SK-N-SH (cell line): ENCODE data around the gene ZNF785. TPM values are rescaled to one million over a fixed set of nuclear protein-coding genes. Genes with fewer than 3 reads are reported as not detected.

Experiments
- CTCF ChIA-PET: fragments of 300-600, 350-600 bp; formaldehyde crosslinking; extraction: SDS; loops from one replicate; lab custom pipeline; 2021; lab: Yijun Ruan, JAX
- POLR2A ChIA-PET: fragments of 350-600 bp; sonication (Branson Sonifier 250); formaldehyde crosslinking; extraction: SDS; loops from one replicate; lab custom pipeline; 2020; ENCODE audit warnings: antibody characterized with exemption, inconsistent platforms; lab: Yijun Ruan, JAX
- DNase-seq: peaks from one replicate; pipeline ENCODE4 v3.0.0; 2012
- H2AFZ ChIP-seq: fragments of 200-600 bp; sonication (generic); 2 replicates; pipeline ENCODE4 v1.8.1; 2016; ENCODE audit warnings: antibody characterized with exemption, mild to moderate bottlenecking, low read depth
- H3F3A ChIP-seq: fragments of 200-600 bp; sonication (generic); replicated peaks from 2 replicates; pipeline ENCODE3; 2016; ENCODE audit warnings: antibody characterized with exemption, mild to moderate bottlenecking; ENCODE audit not compliant: insufficient read depth
- H3K27ac ChIP-seq, 2 experiments: fragments of 200-500 bp in 1 of 2; fragments of 200-600 bp in 1 of 2; sonication (Bioruptor generic) in 1 of 2; sonication (generic), shearing (Covaris generic) in 1 of 2; 2 replicates each; pipeline versions ENCODE4 v1.5.1 to v1.6.1; 2014 to 2016; ENCODE audit warnings: low read depth in 2 of 2, inconsistent platforms in 1 of 2, low read length in 1 of 2, mild to moderate bottlenecking in 1 of 2, mixed read lengths in 1 of 2
- H3K27me3 ChIP-seq: fragments of 200-600 bp; sonication (generic), shearing (Covaris generic); 2 replicates; pipeline ENCODE4 v1.6.1; 2016; ENCODE audit warnings: mixed run types; ENCODE audit not compliant: insufficient read depth
- H3K36me3 ChIP-seq, 2 experiments: fragments of 200-500 bp in 1 of 2; fragments of 200-600 bp in 1 of 2; sonication (Bioruptor generic) in 1 of 2; sonication (generic) in 1 of 2; replicated peaks in 1 of 2; 2 replicates each; pipeline versions ENCODE3 to v1.5.1; 2014 to 2016; ENCODE audit warnings: low read length in 1 of 2, mild to moderate bottlenecking in 1 of 2; ENCODE audit not compliant: insufficient read depth in 2 of 2, control insufficient read depth in 1 of 2
- H3K4me1 ChIP-seq, 2 experiments: fragments of 200-500 bp in 1 of 2; fragments of 200-600 bp in 1 of 2; sonication (Bioruptor generic) in 1 of 2; sonication (generic), shearing (Covaris generic) in 1 of 2; 2 replicates each; pipeline versions ENCODE4 v1.5.1 to v1.6.1; 2014 to 2016; ENCODE audit warnings: low read depth in 1 of 2, low read length in 1 of 2, mixed run types in 1 of 2; ENCODE audit not compliant: insufficient read depth in 2 of 2, control insufficient read depth in 1 of 2
- H3K4me2 ChIP-seq: fragments of 200-600 bp; sonication (generic), shearing (Covaris generic); 2 replicates; pipeline ENCODE4 v1.6.1; 2017; ENCODE audit warnings: mixed run types
- H3K4me3 ChIP-seq, 2 experiments: fragments of 200-500 bp in 1 of 2; fragments of 200-600 bp in 1 of 2; sonication (Bioruptor generic) in 1 of 2; sonication (generic), shearing (Covaris generic) in 1 of 2; 2 replicates each; pipeline versions ENCODE4 v1.5.1 to v1.8.1; 2014 to 2016; ENCODE audit warnings: low read depth in 2 of 2, inconsistent platforms in 1 of 2, low read length in 1 of 2, mild to moderate bottlenecking in 1 of 2, mixed read lengths in 1 of 2, moderate library complexity in 1 of 2
- H3K79me2 ChIP-seq: fragments of 200-600 bp; sonication (generic); 2 replicates; pipeline ENCODE4 v1.8.1; 2017; ENCODE audit warnings: mild to moderate bottlenecking; ENCODE audit not compliant: insufficient read depth
- H3K9ac ChIP-seq: fragments of 200-600 bp; sonication (generic); 2 replicates; pipeline ENCODE4 v1.6.1; 2017; ENCODE audit warnings: mixed run types
- H3K9me2 ChIP-seq: fragments of 200-600 bp; sonication (generic); 2 replicates; pipeline ENCODE4 v1.6.1; 2017; ENCODE audit warnings: mixed run types
- H3K9me3 ChIP-seq: fragments of 200-600 bp; sonication (generic); 2 replicates; pipeline ENCODE4 v1.6.1; 2017; ENCODE audit warnings: mixed run types, mild to moderate bottlenecking, moderate library complexity
- H4K20me1 ChIP-seq: fragments of 200-600 bp; sonication (generic); 2 replicates; pipeline ENCODE4 v1.6.1; 2017; ENCODE audit warnings: mild to moderate bottlenecking, mixed run types; ENCODE audit not compliant: insufficient read depth
- CTCF ChIP-seq: fragments of 200-600 bp; sonication (generic); IDR thresholded peaks from 2 replicates; pipeline ENCODE4 v1.6.1; 2017; ENCODE audit warnings: antibody characterized with exemption, mild to moderate bottlenecking, moderate library complexity
- ELF1 ChIP-seq: IDR thresholded peaks from 2 replicates; pipeline ENCODE4 v1.4.0; 2012
- EZH2phosphoT487 ChIP-seq: fragments of 200-600 bp; sonication (generic); IDR thresholded peaks from 2 replicates; pipeline ENCODE4 v1.6.1; 2017; ENCODE audit warnings: low read depth, mixed run types, mild to moderate bottlenecking, antibody characterized with exemption, moderate library complexity, borderline replicate concordance
- FOXM1 ChIP-seq: IDR thresholded peaks from 2 replicates; pipeline ENCODE4 v1.4.0; 2012; ENCODE audit warnings: low read depth, mild to moderate bottlenecking
- MEF2A ChIP-seq: IDR thresholded peaks from 2 replicates; pipeline ENCODE4 v1.4.0; 2012; ENCODE audit warnings: low read depth, borderline replicate concordance
- MXI1 ChIP-seq: IDR thresholded peaks from 2 replicates; pipeline ENCODE4 v1.6.1; 2012; ENCODE audit warnings: mild to moderate bottlenecking, low read depth, low read length, improper control_type of control experiment
- NRF1 ChIP-seq: IDR thresholded peaks from 2 replicates; pipeline ENCODE4 v1.6.1; 2012; ENCODE audit warnings: low read depth, mild to moderate bottlenecking, low read length
- PBX3 ChIP-seq: IDR thresholded peaks from 2 replicates; pipeline ENCODE4; 2012
- RFX5 ChIP-seq: IDR thresholded peaks from 2 replicates; pipeline ENCODE4 v1.6.1; 2012; ENCODE audit warnings: mild to moderate bottlenecking, improper control_type of control experiment, low read length
- RXRA ChIP-seq: IDR thresholded peaks from 2 replicates; pipeline ENCODE4 v1.4.0; 2012; ENCODE audit warnings: low read depth, mild to moderate bottlenecking, borderline replicate concordance
- WGBS: methylation state at CpG from one replicate; pipeline ENCODE4 v1.1.6; 2017; ENCODE audit warnings: low lambda C conversion rate; 5-methylcytosine and 5-hydroxymethylcytosine counted together
- polyA plus RNA-seq, 3 experiments: library from polyadenylated mRNA; depleted of rRNA; stranded (reverse); fragments of >200 nt; gene quantifications; 2 replicates each; pipeline ENCODE4 v1.2.3, GENCODE V29; 2012
- TF ChIP-seq, protein P1 (sequence below): fragments of 150-350 bp; IDR thresholded peaks from 2 replicates; pipeline ENCODE4 v1.6.1; 2017; ENCODE audit warnings: antibody characterized with exemption, low read length, low read depth, borderline replicate concordance

Gene ZNF785
- polyA plus RNA-seq, 1 of the 3 experiments (the other 2 are of a cell fraction): 8.8 TPM

DNA sequence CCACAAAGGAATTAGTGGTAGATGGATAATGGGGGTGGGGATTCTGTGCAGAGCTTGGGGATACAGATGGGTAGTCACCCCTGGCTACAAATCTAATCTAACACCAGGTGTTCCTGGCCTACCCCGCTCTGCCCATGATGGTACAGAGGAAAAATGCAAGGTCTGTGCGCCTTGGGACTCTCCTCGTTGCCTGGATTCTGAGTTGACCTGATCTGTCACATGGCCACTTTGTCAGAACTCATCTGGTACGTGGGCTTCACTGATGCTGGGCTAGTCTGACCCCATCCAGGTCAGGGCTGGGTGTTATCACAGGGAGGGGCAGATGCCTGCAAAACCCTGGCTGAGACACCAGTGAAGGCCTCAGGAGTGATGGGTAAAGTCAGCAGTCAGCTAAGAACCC, 32.5 kb downstream of the ZNF785 start:
- H3K4me2 ChIP-seq: no peak overlapping the region
- 90% methylated on average over 2 of the region's 4 CpGs for WGBS
- peaks cover 26% of the 10 kb centered on the region for H3K79me2 ChIP-seq
- H2AFZ ChIP-seq: no peak overlapping the region
- no peak overlapping the region for H3K27ac ChIP-seq
- H3K4me3 ChIP-seq: no peak overlapping the region
- H3K9me2 ChIP-seq: no peaks in the 10 kb centered on the region
- no peak overlapping the region for H3K9ac ChIP-seq
- CTCF ChIA-PET: interaction anchor here (1.5 to 4.1 kb wide), 2 partner anchors 17 to 103 kb away, joined by 3 to 16 read pairs; no protein-coding TSS in a partner anchor
- TF ChIP-seq CTCF: no peak
- no peak for TF ChIP-seq RFX5
- no peak for TF ChIP-seq NRF1
- no peak for TF ChIP-seq EZH2phosphoT487
- TF ChIP-seq MXI1: no peak
- no peak for TF ChIP-seq MEF2A
- TF ChIP-seq RXRA: no peak
- TF ChIP-seq FOXM1: no peak
- no peak for TF ChIP-seq ELF1
- no peaks in the 10 kb centered on the region for H3K27me3 ChIP-seq
- H3K36me3 ChIP-seq: peaks cover 0 to 21% of the 10 kb centered on the region in 2 experiments
- no peaks in the 10 kb centered on the region for H4K20me1 ChIP-seq
- peaks cover 0 to 3% of the 10 kb centered on the region in 2 experiments; a peak in 1 of 4 replicates for H3K4me1 ChIP-seq
- DNase-seq: no peak
- H3K9me3 ChIP-seq: no peaks in the 10 kb centered on the region
- POLR2A ChIA-PET: no interaction called here
- H3F3A ChIP-seq: no peaks in the 10 kb centered on the region

GRCh38 chr16:30551781-30552180, 33.7 kb downstream of the ZNF785 start:
- Histone ChIP-seq H3K9me3 (no peaks in the 10 kb centered on the region), H3K36me3 (peaks cover 0 to 21% of the 10 kb centered on the region in 2 experiments), H3K27ac (no peak overlapping the region), H3F3A (no peaks in the 10 kb centered on the region), H2AFZ (no peak overlapping the region), H3K9me2 (no peaks in the 10 kb centered on the region), H3K79me2 (peaks cover 15% of the 10 kb centered on the region), H3K4me2 (no peak overlapping the region), H3K4me3 (no peak overlapping the region), H3K9ac (no peak overlapping the region), H3K27me3 (no peaks in the 10 kb centered on the region), H3K4me1 (peaks cover 0 to 3% of the 10 kb centered on the region in 2 experiments; a peak in 1 of 4 replicates), H4K20me1 (no peaks in the 10 kb centered on the region)
- DNase-seq: no peak
- POLR2A ChIA-PET: no interaction called here
- TF ChIP-seq PBX3 (no peak), NRF1 (no peak)
- TF ChIP-seq, protein P1, sequence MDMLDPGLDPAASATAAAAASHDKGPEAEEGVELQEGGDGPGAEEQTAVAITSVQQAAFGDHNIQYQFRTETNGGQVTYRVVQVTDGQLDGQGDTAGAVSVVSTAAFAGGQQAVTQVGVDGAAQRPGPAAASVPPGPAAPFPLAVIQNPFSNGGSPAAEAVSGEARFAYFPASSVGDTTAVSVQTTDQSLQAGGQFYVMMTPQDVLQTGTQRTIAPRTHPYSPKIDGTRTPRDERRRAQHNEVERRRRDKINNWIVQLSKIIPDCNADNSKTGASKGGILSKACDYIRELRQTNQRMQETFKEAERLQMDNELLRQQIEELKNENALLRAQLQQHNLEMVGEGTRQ: no peak
- CTCF ChIA-PET: no interaction called here
- WGBS: 94% methylated on average over 2 of the region's 3 CpGs
